C4-2B (cell line): ENCODE results near the gene KCNC4.

Experiments used
- ZFX ChIP-seq: fragments of 450-650 bp; IDR thresholded peaks from 2 replicates; pipeline ENCODE4 v1.6.1; 2017
- TF ChIP-seq, protein P1 (sequence below): fragments of 450-650 bp; conservative IDR thresholded peaks from 2 replicates; pipeline ENCODE4 v1.5.1; 2017; ENCODE audit warnings: mild to moderate bottlenecking

GRCh38 chr1:110240476-110241210, 30.5 kb downstream of the KCNC4 start:
- TF ChIP-seq, protein P1, sequence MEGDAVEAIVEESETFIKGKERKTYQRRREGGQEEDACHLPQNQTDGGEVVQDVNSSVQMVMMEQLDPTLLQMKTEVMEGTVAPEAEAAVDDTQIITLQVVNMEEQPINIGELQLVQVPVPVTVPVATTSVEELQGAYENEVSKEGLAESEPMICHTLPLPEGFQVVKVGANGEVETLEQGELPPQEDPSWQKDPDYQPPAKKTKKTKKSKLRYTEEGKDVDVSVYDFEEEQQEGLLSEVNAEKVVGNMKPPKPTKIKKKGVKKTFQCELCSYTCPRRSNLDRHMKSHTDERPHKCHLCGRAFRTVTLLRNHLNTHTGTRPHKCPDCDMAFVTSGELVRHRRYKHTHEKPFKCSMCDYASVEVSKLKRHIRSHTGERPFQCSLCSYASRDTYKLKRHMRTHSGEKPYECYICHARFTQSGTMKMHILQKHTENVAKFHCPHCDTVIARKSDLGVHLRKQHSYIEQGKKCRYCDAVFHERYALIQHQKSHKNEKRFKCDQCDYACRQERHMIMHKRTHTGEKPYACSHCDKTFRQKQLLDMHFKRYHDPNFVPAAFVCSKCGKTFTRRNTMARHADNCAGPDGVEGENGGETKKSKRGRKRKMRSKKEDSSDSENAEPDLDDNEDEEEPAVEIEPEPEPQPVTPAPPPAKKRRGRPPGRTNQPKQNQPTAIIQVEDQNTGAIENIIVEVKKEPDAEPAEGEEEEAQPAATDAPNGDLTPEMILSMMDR: no peak
- no peak for TF ChIP-seq ZFX
